GM23338 (cell line): ENCODE results near the gene HIVEP3. TPM values are rescaled to one million over a fixed set of nuclear protein-coding genes. Genes with fewer than 3 reads are reported as not detected.

Source experiments
- ATAC-seq: fragments of 200-7000 bp; cut with Tn5 transposase; 3 replicates; pipeline ENCODE4 v1.9.1; 2020
- DNase-seq: peaks from one replicate; pipeline ENCODE4 v3.0.0-alpha.2; 2015; ENCODE audit warnings: low spot score
- H2AFZ ChIP-seq: fragments of 200-600 bp; sonication (generic); 2 replicates; pipeline ENCODE4 v1.8.0; 2016; ENCODE audit warnings: antibody characterized with exemption, mild to moderate bottlenecking, moderate library complexity
- H3F3A ChIP-seq: fragments of 200-600 bp; sonication (generic); replicated peaks from 2 replicates; pipeline ENCODE4 v1.8.0; 2017; ENCODE audit warnings: antibody characterized with exemption, mixed run types, low read depth
- H3K27ac ChIP-seq: fragments of 200-600 bp; sonication (generic); 2 replicates; pipeline ENCODE4 v1.6.1; 2016; ENCODE audit warnings: low read depth
- H3K27me3 ChIP-seq: fragments of 200-600 bp; sonication (generic); 2 replicates; pipeline ENCODE4 v1.8.0; 2016; ENCODE audit warnings: mild to moderate bottlenecking, mixed run types, moderate library complexity; ENCODE audit not compliant: insufficient read depth
- H3K36me3 ChIP-seq: fragments of 200-600 bp; sonication (generic); 2 replicates; pipeline ENCODE4 v1.8.0; 2016; ENCODE audit warnings: mild to moderate bottlenecking; ENCODE audit not compliant: insufficient read depth
- H3K4me1 ChIP-seq: fragments of 200-600 bp; sonication (generic); 2 replicates; pipeline ENCODE4 v1.8.0; 2016; ENCODE audit warnings: mild to moderate bottlenecking, moderate library complexity; ENCODE audit not compliant: insufficient read depth
- H3K4me2 ChIP-seq: fragments of 200-600 bp; sonication (generic); 2 replicates; pipeline ENCODE4 v1.7.1; 2017; ENCODE audit warnings: mixed run types
- H3K4me3 ChIP-seq: fragments of 200-600 bp; sonication (generic); 2 replicates; pipeline ENCODE4 v1.6.1; 2016; ENCODE audit warnings: mixed run types
- H3K79me2 ChIP-seq: fragments of 200-600 bp; sonication (generic); replicated peaks from 2 replicates; pipeline ENCODE4 v1.8.0; 2017; ENCODE audit warnings: mild to moderate bottlenecking; ENCODE audit not compliant: insufficient read depth
- H3K9me2 ChIP-seq: fragments of 200-600 bp; sonication (generic); 2 replicates; pipeline ENCODE4 v1.8.0; 2017; ENCODE audit not compliant: insufficient read depth
- H4K20me1 ChIP-seq: fragments of 200-600 bp; sonication (generic); replicated peaks from 2 replicates; pipeline ENCODE4 v1.8.0; 2017; ENCODE audit warnings: mild to moderate bottlenecking; ENCODE audit not compliant: insufficient read depth
- H3K27ac Mint-ChIP-seq: 2 replicates; pipeline ENCODE4 v1.8.0; 2020; ENCODE audit warnings: inconsistent platforms, mild to moderate bottlenecking, moderate library complexity, mixed read lengths
- H3K27me3 Mint-ChIP-seq: 3 replicates; pipeline ENCODE4 v1.8.0; 2022; ENCODE audit warnings: low read depth, mild to moderate bottlenecking, moderate library complexity, mixed read lengths, inconsistent platforms; ENCODE audit not compliant: insufficient read depth, poor library complexity
- H3K36me3 Mint-ChIP-seq: 3 replicates; pipeline ENCODE4 v1.8.0; 2021; ENCODE audit warnings: low read depth, mild to moderate bottlenecking, inconsistent platforms, moderate library complexity, mixed read lengths
- H3K4me1 Mint-ChIP-seq: 3 replicates; pipeline ENCODE4 v1.8.0; 2020; ENCODE audit warnings: mild to moderate bottlenecking, inconsistent platforms, mixed read lengths
- H3K4me3 Mint-ChIP-seq: 3 replicates; pipeline ENCODE4 v1.8.0; 2021; ENCODE audit warnings: moderate library complexity, mild to moderate bottlenecking, inconsistent platforms, mixed read lengths
- H3K9me3 Mint-ChIP-seq: 3 replicates; pipeline ENCODE4 v1.8.0; 2020; ENCODE audit warnings: moderate library complexity, mild to moderate bottlenecking, inconsistent platforms, mixed read lengths
- EZH2phosphoT487 ChIP-seq: fragments of 200-600 bp; sonication (generic); IDR thresholded peaks from one replicate; pipeline ENCODE4 v1.8.1; 2018; ENCODE audit warnings: antibody characterized with exemption; ENCODE audit not compliant: unreplicated experiment
- JUNB ChIP-seq: IDR thresholded peaks from one replicate; pipeline ENCODE4 v1.6.1; 2016; ENCODE audit warnings: antibody characterized with exemption; ENCODE audit not compliant: unreplicated experiment
- NANOG ChIP-seq: IDR thresholded peaks from 2 replicates; pipeline ENCODE4 v1.6.1; 2016; ENCODE audit warnings: antibody characterized with exemption, borderline replicate concordance
- POLR2AphosphoS5 ChIP-seq: IDR thresholded peaks from 2 replicates; pipeline ENCODE4 v1.6.1; 2016; ENCODE audit warnings: antibody characterized with exemption, low read depth
- STAT1 ChIP-seq: IDR thresholded peaks from one replicate; pipeline ENCODE4 v1.6.1; 2016; ENCODE audit warnings: antibody characterized with exemption; ENCODE audit not compliant: unreplicated experiment
- ZNF114 ChIP-seq: fragments of 250-450 bp; sonication (Bioruptor Pico); IDR thresholded peaks from 2 replicates; pipeline ENCODE4 v1.5.0; 2020; ENCODE audit warnings: mild to moderate bottlenecking, moderate library complexity
- ZNF331 ChIP-seq: fragments of 250-450 bp; sonication (Bioruptor Pico); IDR thresholded peaks from 2 replicates; pipeline ENCODE4 v1.5.0; 2020; ENCODE audit warnings: low read depth, mild to moderate bottlenecking, moderate library complexity
- ZNF462 ChIP-seq: fragments of 250-450 bp; sonication (Bioruptor Pico); IDR thresholded peaks from 2 replicates; pipeline ENCODE4 v1.5.0; 2020; ENCODE audit warnings: mild to moderate bottlenecking, moderate library complexity
- polyA plus RNA-seq: library from polyadenylated mRNA; unstranded; fragments of >200 nt; fragmentation: Nextera tagmentation; extraction: Ambion mirVana; gene quantifications from 2 replicates; pipeline ENCODE4 v1.2.1, GENCODE V29; 2016
- total RNA-seq: library from RNA; depleted of rRNA; stranded (reverse); fragments of >200 nt; shearing (Covaris generic); gene quantifications from 2 replicates; pipeline ENCODE4 v1.2.3, GENCODE V29; 2014
- TF ChIP-seq, protein P1 (sequence below), 2 experiments: fragments of 200-600 bp in 1 of 2; sonication (generic) in 1 of 2; conservative IDR thresholded peaks; 2 replicates each; pipeline versions ENCODE4 v1.5.1 to v1.6.1; 2016 to 2017; ENCODE audit warnings: antibody characterized with exemption in 2 of 2, low read depth in 2 of 2, mild to moderate bottlenecking in 2 of 2, moderate library complexity in 1 of 2

Gene HIVEP3
- total and polyA plus RNA-seq, 2 experiments from 2014 or later, result 0.14 to 0.24 TPM

- no peak for TF ChIP-seq ZNF462 (CRISPR knock-in tag)
- no peak for TF ChIP-seq STAT1
These were observed 66.6 kb downstream of the HIVEP3 start (continued) for GRCh38 chr1:41852091-41852490.

DNA sequence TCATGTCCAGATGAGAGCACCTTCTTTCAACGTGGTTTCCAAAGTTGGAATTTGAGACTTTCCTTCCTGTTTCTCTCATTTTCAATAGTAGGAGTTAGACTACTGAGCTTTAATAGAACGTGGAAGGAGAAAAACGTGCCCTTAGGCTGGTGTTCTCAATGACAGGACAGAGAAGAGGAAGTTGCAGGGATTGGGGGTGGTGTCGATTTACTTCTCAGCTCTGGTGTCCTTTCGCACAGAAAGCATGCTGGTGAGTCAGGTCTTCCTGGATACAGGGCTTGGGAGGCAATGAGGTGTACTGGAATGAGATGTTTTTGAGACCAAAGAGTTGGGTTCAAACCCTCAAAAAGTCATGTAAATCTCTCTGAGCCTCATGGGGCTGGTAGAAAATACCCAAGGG, 67.1 kb downstream of the HIVEP3 start:
- H2AFZ ChIP-seq, result no peak overlapping the region
- peaks cover 4% of the 10 kb centered on the region for H3K4me1 Mint-ChIP-seq
- no peak for ATAC-seq
- TF ChIP-seq STAT1 (no peak), ZNF114 (CRISPR knock-in tag) (no peak), ZNF462 (CRISPR knock-in tag) (no peak), EZH2phosphoT487 (no peak), POLR2AphosphoS5 (no peak), JUNB (no peak), NANOG (no peak), ZNF331 (no peak)
- TF ChIP-seq, protein P1, sequence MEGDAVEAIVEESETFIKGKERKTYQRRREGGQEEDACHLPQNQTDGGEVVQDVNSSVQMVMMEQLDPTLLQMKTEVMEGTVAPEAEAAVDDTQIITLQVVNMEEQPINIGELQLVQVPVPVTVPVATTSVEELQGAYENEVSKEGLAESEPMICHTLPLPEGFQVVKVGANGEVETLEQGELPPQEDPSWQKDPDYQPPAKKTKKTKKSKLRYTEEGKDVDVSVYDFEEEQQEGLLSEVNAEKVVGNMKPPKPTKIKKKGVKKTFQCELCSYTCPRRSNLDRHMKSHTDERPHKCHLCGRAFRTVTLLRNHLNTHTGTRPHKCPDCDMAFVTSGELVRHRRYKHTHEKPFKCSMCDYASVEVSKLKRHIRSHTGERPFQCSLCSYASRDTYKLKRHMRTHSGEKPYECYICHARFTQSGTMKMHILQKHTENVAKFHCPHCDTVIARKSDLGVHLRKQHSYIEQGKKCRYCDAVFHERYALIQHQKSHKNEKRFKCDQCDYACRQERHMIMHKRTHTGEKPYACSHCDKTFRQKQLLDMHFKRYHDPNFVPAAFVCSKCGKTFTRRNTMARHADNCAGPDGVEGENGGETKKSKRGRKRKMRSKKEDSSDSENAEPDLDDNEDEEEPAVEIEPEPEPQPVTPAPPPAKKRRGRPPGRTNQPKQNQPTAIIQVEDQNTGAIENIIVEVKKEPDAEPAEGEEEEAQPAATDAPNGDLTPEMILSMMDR (conservative IDR thresholded peaks at IDR 0.05; ENCODE audit: low read depth in 2 of 2), result no peak

More for the DNA sequence above, 67.1 kb downstream of the HIVEP3 start:
- H3K27me3 ChIP-seq, result no peaks in the 10 kb centered on the region
- peaks cover 5% of the 10 kb centered on the region; the same call in 1 of the 2 replicates for H3K9me2 ChIP-seq
- H3K27ac Mint-ChIP-seq, result no peak overlapping the region
- no peaks in the 10 kb centered on the region for H3K79me2 ChIP-seq
- H3K27me3 Mint-ChIP-seq, result no peaks in the 10 kb centered on the region
- no peak overlapping the region for H3K27ac ChIP-seq
- no peak overlapping the region for H3K4me3 ChIP-seq
- H3K9me3 Mint-ChIP-seq, result no peaks in the 10 kb centered on the region
- H3K4me2 ChIP-seq, result no peak overlapping the region
- no peaks in the 10 kb centered on the region for H4K20me1 ChIP-seq
- no peaks in the 10 kb centered on the region for H3K36me3 ChIP-seq
- H3F3A ChIP-seq, result no peaks in the 10 kb centered on the region
- peak; percentile 25 for DNase-seq
- no peaks in the 10 kb centered on the region; the same call in 2 of the 3 replicates for H3K36me3 Mint-ChIP-seq
- H3K4me3 Mint-ChIP-seq, result no peak overlapping the region
- no peaks in the 10 kb centered on the region for H3K4me1 ChIP-seq
